ENCODE results near the gene PCNX3. TPM values are rescaled to one million over a fixed set of nuclear protein-coding genes. Genes with fewer than 3 reads are reported as not detected.

Gene PCNX3
- 50.4 TPM for total RNA-seq (2021; ENCODE audit: unreplicated experiment)
- polyA plus RNA-seq (2012), result 32.6 and 43.2 TPM in 2 replicates
- percentile 64 among the genes with signal in this experiment for Bru-seq, nascent RNA
- percentile 89 among the genes with signal in this experiment for BruChase-seq, experiment 1, labeled RNA remaining after a 6-hour chase
- BruChase-seq, experiment 2, labeled RNA remaining after a 2-hour chase, result percentile 84 among the genes with signal in this experiment
- long read RNA-seq, partial matches to known transcripts, result 40 of 48 reads
- long read RNA-seq, other reads (novel, unspliced or antisense), result 8 of 48 reads

DNA sequence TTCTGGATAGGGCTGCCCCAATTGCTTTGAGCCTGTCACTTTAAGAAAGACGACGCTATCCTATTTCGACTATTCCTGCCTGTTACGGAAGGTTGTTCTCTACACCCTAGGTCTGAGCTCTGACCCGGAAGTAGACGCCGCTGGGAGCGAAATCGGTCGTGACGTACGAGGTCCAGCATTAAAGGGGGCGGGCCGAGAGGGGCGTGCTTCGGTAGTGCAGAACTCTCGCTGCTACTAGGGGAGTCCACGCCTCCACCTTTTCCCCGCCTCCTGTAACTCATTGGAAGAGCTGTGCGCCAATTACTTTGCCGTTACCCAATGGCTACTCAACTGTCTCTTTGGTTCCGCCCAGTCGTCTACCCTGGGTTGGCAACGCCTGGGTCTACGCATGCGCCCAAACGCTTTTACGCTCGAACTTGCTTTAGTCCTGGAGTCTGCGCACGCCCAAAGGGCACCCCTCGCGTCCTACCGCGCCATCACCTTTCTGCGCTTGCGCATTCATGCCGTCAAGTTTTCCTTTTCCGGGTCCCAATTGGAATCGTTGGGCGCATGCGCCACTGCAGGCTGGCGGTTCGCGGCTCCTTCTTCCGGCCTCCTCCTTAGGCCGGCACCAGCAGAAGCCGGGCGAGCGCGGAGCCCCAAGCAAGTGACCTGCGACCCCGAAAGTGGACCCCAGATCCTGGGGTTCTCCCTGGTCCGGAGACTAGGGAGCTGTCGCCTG lies at the start of gene PCNX3:
PCNX3 (plus strand) TSS at position 548 of the 721 bp plus-strand sequence. CDS start 536 bp downstream, outside the sequence.
- DNase-seq (ENCODE audit: low read depth, low spot score) (peak; percentile 100), ATAC-seq (peak; percentile 86)
- Histone ChIP-seq H3K4me2 (ENCODE audit: low read length) (peak within 1 kb of the TSS; percentile 90), H3K4me1 (ENCODE audit: control insufficient read depth in 1 of 2, insufficient read depth in 2 of 2, low read length in 2 of 2) (peaks cover 10 to 43% of the 10 kb centered on the region in 2 experiments), H3K9ac (ENCODE audit: low read length) (peak within 1 kb of the TSS; percentile 85), H3K9me2 (ENCODE audit: insufficient read depth) (no peaks in the 10 kb centered on the region), H3K9me3 (ENCODE audit: control insufficient read depth in 1 of 2, insufficient read depth in 1 of 2, low read depth in 1 of 2, low read length in 2 of 2) (no peaks in the 10 kb centered on the region), H2AFZ (ENCODE audit: low read depth, low read length, poor library complexity, severe bottlenecking) (no peak within 1 kb of the TSS), H4K20me1 (ENCODE audit: insufficient read depth) (no peaks in the 10 kb centered on the region), H3K27ac (ENCODE audit: low read depth, low read length) (peak within 1 kb of the TSS; percentile 86), H3K4me3 (replicated peaks in 1 of 2; ENCODE audit: low read depth in 1 of 2, low read length in 2 of 2) (peak within 1 kb of the TSS; percentile 86 to 98), H3K27me3 (ENCODE audit: insufficient read depth, low read length) (no peaks in the 10 kb centered on the region), H3K79me2 (ENCODE audit: insufficient read depth, low read length) (peaks cover 75% of the 10 kb centered on the region), H3K36me3 (ENCODE audit: control insufficient read depth in 1 of 2, insufficient read depth in 2 of 2, low read length in 2 of 2) (peaks cover 19 to 26% of the 10 kb centered on the region in 2 experiments; a peak in 3 of 4 replicates)
- TF ChIP-seq YY1 (IDR thresholded peaks at IDR 0.05; ENCODE audit: extremely low read depth, insufficient replicate concordance, low read depth, low read length) (peak; percentile 83), POLR2AphosphoS5 (IDR thresholded peaks at IDR 0.05; ENCODE audit: low read depth, low read length) (peak; percentile 34), EGR1 (IDR thresholded peaks at IDR 0.05; ENCODE audit: low read depth) (no peak)
- TF ChIP-seq, protein P1, sequence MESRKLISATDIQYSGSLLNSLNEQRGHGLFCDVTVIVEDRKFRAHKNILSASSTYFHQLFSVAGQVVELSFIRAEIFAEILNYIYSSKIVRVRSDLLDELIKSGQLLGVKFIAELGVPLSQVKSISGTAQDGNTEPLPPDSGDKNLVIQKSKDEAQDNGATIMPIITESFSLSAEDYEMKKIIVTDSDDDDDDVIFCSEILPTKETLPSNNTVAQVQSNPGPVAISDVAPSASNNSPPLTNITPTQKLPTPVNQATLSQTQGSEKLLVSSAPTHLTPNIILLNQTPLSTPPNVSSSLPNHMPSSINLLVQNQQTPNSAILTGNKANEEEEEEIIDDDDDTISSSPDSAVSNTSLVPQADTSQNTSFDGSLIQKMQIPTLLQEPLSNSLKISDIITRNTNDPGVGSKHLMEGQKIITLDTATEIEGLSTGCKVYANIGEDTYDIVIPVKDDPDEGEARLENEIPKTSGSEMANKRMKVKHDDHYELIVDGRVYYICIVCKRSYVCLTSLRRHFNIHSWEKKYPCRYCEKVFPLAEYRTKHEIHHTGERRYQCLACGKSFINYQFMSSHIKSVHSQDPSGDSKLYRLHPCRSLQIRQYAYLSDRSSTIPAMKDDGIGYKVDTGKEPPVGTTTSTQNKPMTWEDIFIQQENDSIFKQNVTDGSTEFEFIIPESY (IDR thresholded peaks at IDR 0.05; ENCODE audit: extremely low read depth, insufficient replicate concordance, low read length), result peak; percentile 24
- no TSS peak for BruUV-seq (replicated peaks)
- ChIA-PET CTCF (interaction anchor here (1.0 to 1.5 kb wide), 11 partner anchors 11 to 269 kb away, joined by 3 to 15 read pairs (median 4); partner anchors contain the start of genes EHBP1L1, FAM89B, MUS81 and SIPA1), POLR2A (interaction anchor here (0.6 to 1.8 kb wide), 22 partner anchors 9 to 277 kb away, joined by 3 to 11 read pairs (median 5); partner anchors contain the start of genes CCDC85B, CFL1, EHBP1L1 and MUS81), RAD21 (ENCODE audit: low non-redundant PET in 1 of 2, low total read pairs in 2 of 2, uncharacterized antibody in 2 of 2, unreplicated experiment in 2 of 2) (interaction anchor here (0.6 to 1.2 kb wide), 2 partner anchors 97 to 244 kb away, joined by 3 read pairs; partner anchors contain the start of gene KAT5 (in 1 of the 2))
- intact Hi-C loops (cut with micrococcal nuclease), result loop anchor here (1.0 to 2.0 kb wide), 2 partner anchors 39 to 244 kb away; partner anchors contain the start of gene EHBP1L1

Data from HCT116 (cell line).